PC-3 (cell line): Measurements from ENCODE around the gene FOXA3.

Experiments used
- CTCF ChIP-seq: fragments of 300-600 bp; sonication (generic); conservative IDR thresholded peaks from 2 replicates; pipeline ENCODE4 v1.5.1; 2017; ENCODE audit warnings: antibody characterized with exemption, low read depth, mild to moderate bottlenecking, low read length
- EZH2 ChIP-seq: fragments of 300-600 bp; sonication (generic); IDR thresholded peaks from one replicate; pipeline ENCODE4 v1.6.1; 2017; ENCODE audit warnings: antibody characterized with exemption, mild to moderate bottlenecking, low read length; ENCODE audit not compliant: unreplicated experiment

GRCh38 chr19:45918721-45919120 lies 54.6 kb downstream of the FOXA3 start:
- TF ChIP-seq CTCF = no peak
- no peak for TF ChIP-seq EZH2
